Right ventricle myocardium superior (tissue), 1 donor: ENCODE measurements around the gene SLC38A7. TPM values are rescaled to one million over a fixed set of nuclear protein-coding genes. Genes with fewer than 3 reads are reported as not detected.

Source experiments
- total RNA-seq: library from RNA; stranded (reverse); fragmentation: NEBNext Ultra II Directional; extraction: Animal tissue kit (Norgen Biotek cat#: 25700); gene quantifications from one replicate; pipeline ENCODE4 v1.2.1, GENCODE V29; 2021
- donor health status: DM: no; HTN: yes; CAD: no; lungs with severe emphysema.

SLC38A7 gene
- total RNA-seq, 1 donor from 2014 or later: 35.3 TPM

Other genes with a start within 250 kb of the SLC38A7 start
- 290 TPM for gene NDRG4, start 184.6 kb downstream of the SLC38A7 start, total RNA-seq
- gene SETD6, start 169.3 kb downstream of the SLC38A7 start, total RNA-seq: 14.4 TPM
- gene CNOT1, start 54.9 kb downstream of the SLC38A7 start, total RNA-seq: 68.3 TPM
- 533 TPM for gene GOT2, start 49.5 kb upstream of the SLC38A7 start, total RNA-seq